Skeletal muscle satellite cell (primary cell): ENCODE measurements around the gene RALB.
A peak's percentile ranks its signal among the peaks of the same experiment; 100 is the strongest.

ENCODE experiments used
- H3K27me3 ChIP-seq: 2 replicates; pipeline ENCODE4 v1.7.0; 2013; ENCODE audit warnings: low read length; ENCODE audit not compliant: control insufficient read depth, insufficient read depth
- H3K36me3 ChIP-seq: 2 replicates; pipeline ENCODE4 v1.7.0; 2013; ENCODE audit warnings: mild to moderate bottlenecking, control low read depth, low read length; ENCODE audit not compliant: insufficient read depth
- H3K4me1 ChIP-seq: 2 replicates; pipeline ENCODE4 v1.7.0; 2013; ENCODE audit warnings: low read length; ENCODE audit not compliant: control insufficient read depth, insufficient read depth
- H3K4me2 ChIP-seq: 2 replicates; pipeline ENCODE4 v1.7.0; 2013; ENCODE audit warnings: mild to moderate bottlenecking, low read length
- H3K4me3 ChIP-seq: 2 replicates; pipeline ENCODE4 v1.7.0; 2013; ENCODE audit warnings: low read length
- H3K9ac ChIP-seq: 2 replicates; pipeline ENCODE4 v1.7.0; 2013; ENCODE audit warnings: mild to moderate bottlenecking, low read depth, low read length, moderate library complexity
- H3K9me3 ChIP-seq: replicated peaks from 2 replicates; pipeline ENCODE4 v1.7.0; 2013; ENCODE audit warnings: mild to moderate bottlenecking, control low read depth, low read length

RALB gene

GRCh38 chr2:120275617-120276400, 23.2 kb downstream of the RALB start:
- Histone ChIP-seq H3K4me3 (no peak overlapping the region), H3K4me1 (peaks cover 5% of the 10 kb centered on the region), H3K9me3 (no peaks in the 10 kb centered on the region), H3K36me3 (peaks cover 19% of the 10 kb centered on the region), H3K4me2 (no peak overlapping the region), H3K9ac (no peak overlapping the region), H3K27me3 (no peaks in the 10 kb centered on the region)

GRCh38 chr2:120277505-120278205, 25.0 kb downstream of the RALB start:
- Histone ChIP-seq H3K36me3 (peaks cover 27% of the 10 kb centered on the region), H3K4me3 (no peak overlapping the region), H3K4me1 (peaks cover 5% of the 10 kb centered on the region), H3K9me3 (no peaks in the 10 kb centered on the region), H3K9ac (no peak overlapping the region), H3K4me2 (no peak overlapping the region), H3K27me3 (no peaks in the 10 kb centered on the region)

- H3K9me3 ChIP-seq, result no peaks in the 10 kb centered on the region
- H3K4me2 ChIP-seq, result no peak overlapping the region
- H3K9ac ChIP-seq, result no peak overlapping the region
- H3K36me3 ChIP-seq, result peaks cover 27% of the 10 kb centered on the region
- H3K27me3 ChIP-seq, result no peaks in the 10 kb centered on the region
- no peaks in the 10 kb centered on the region for H3K4me1 ChIP-seq
- H3K4me3 ChIP-seq, result no peak overlapping the region
These were observed 26.2 kb downstream of the RALB start for GRCh38 chr2:120278901-120279300.

GRCh38 chr2:120279708-120280107, 27.1 kb downstream of the RALB start:
- Histone ChIP-seq H3K4me3 (no peak overlapping the region), H3K4me1 (no peaks in the 10 kb centered on the region), H3K27me3 (no peaks in the 10 kb centered on the region), H3K4me2 (no peak overlapping the region), H3K9me3 (no peaks in the 10 kb centered on the region), H3K36me3 (peaks cover 27% of the 10 kb centered on the region), H3K9ac (no peak overlapping the region)

GRCh38 chr2:120283649-120284048, 31.0 kb downstream of the RALB start:
- Histone ChIP-seq H3K4me2 (no peak overlapping the region), H3K36me3 (peaks cover 25% of the 10 kb centered on the region), H3K4me1 (peaks cover 13% of the 10 kb centered on the region), H3K9ac (no peak overlapping the region), H3K4me3 (no peak overlapping the region), H3K9me3 (no peaks in the 10 kb centered on the region), H3K27me3 (no peaks in the 10 kb centered on the region)

GRCh38 chr2:120285056-120285455, 32.4 kb downstream of the RALB start:
- no peaks in the 10 kb centered on the region for H3K27me3 ChIP-seq
- H3K4me2 ChIP-seq, result no peak overlapping the region
- H3K9ac ChIP-seq, result no peak overlapping the region
- H3K9me3 ChIP-seq, result no peaks in the 10 kb centered on the region
- H3K36me3 ChIP-seq, result peaks cover 22% of the 10 kb centered on the region
- H3K4me1 ChIP-seq, result peaks cover 13% of the 10 kb centered on the region
- no peak overlapping the region for H3K4me3 ChIP-seq

- Histone ChIP-seq H3K4me3 (no peak overlapping the region), H3K4me1 (peaks cover 21% of the 10 kb centered on the region), H3K27me3 (no peaks in the 10 kb centered on the region), H3K36me3 (peaks cover 17% of the 10 kb centered on the region), H3K4me2 (peak overlapping the region; percentile 59), H3K9ac (no peak overlapping the region), H3K9me3 (no peaks in the 10 kb centered on the region)
These were observed 34.7 kb downstream of the RALB start for GRCh38 chr2:120287183-120288015.

GRCh38 chr2:120288016-120288373, 35.3 kb downstream of the RALB start:
- H3K36me3 ChIP-seq, result peaks cover 19% of the 10 kb centered on the region
- no peak overlapping the region for H3K4me3 ChIP-seq
- no peaks in the 10 kb centered on the region for H3K27me3 ChIP-seq
- H3K4me2 ChIP-seq, result no peak overlapping the region
- no peak overlapping the region for H3K9ac ChIP-seq
- H3K9me3 ChIP-seq, result no peaks in the 10 kb centered on the region
- peaks cover 21% of the 10 kb centered on the region for H3K4me1 ChIP-seq

- Histone ChIP-seq H3K27me3 (no peaks in the 10 kb centered on the region), H3K36me3 (peaks cover 30% of the 10 kb centered on the region), H3K4me3 (no peak overlapping the region), H3K4me1 (peaks cover 21% of the 10 kb centered on the region), H3K9ac (no peak overlapping the region), H3K9me3 (no peaks in the 10 kb centered on the region), H3K4me2 (no peak overlapping the region)
These were observed 36.7 kb downstream of the RALB start for GRCh38 chr2:120289221-120289906.

GRCh38 chr2:120290737-120291136, 38.1 kb downstream of the RALB start:
- Histone ChIP-seq H3K4me3 (no peak overlapping the region), H3K4me1 (peaks cover 21% of the 10 kb centered on the region), H3K27me3 (no peaks in the 10 kb centered on the region), H3K36me3 (peaks cover 34% of the 10 kb centered on the region), H3K9me3 (no peaks in the 10 kb centered on the region), H3K9ac (no peak overlapping the region), H3K4me2 (no peak overlapping the region)
